GM19324 (cell line): ENCODE results near the gene PTPN4.
"Not testable (repeated sequence)": the region's sequence is repeated elsewhere in the genome, so short reads cannot be mapped to it uniquely, and the experiment has no call there.

Experiments used
- ATAC-seq: cut with Tn5 transposase; IDR thresholded peaks from one replicate; pipeline ENCODE4 v1.9.1; 2021; ENCODE audit warnings: mild to moderate bottlenecking, moderate library complexity; ENCODE audit not compliant: unreplicated experiment, low FRiP score

The PTPN4 gene

GRCh38 chr2:119803101-119803500 is 43.4 kb downstream of the PTPN4 start:
- ATAC-seq, result no peak

- ATAC-seq, result not testable (repeated sequence)
These were observed 44.7 kb downstream of the PTPN4 start for GRCh38 chr2:119804409-119804808.

GRCh38 chr2:119808516-119809147 is 48.9 kb downstream of the PTPN4 start:
- no peak for ATAC-seq

GRCh38 chr2:119809339-119810048 is 49.8 kb downstream of the PTPN4 start:
- ATAC-seq, result no peak

- ATAC-seq, result no peak
These were observed 50.4 kb downstream of the PTPN4 start for GRCh38 chr2:119810049-119810630.

- ATAC-seq, result no peak
These were observed 54.5 kb downstream of the PTPN4 start for GRCh38 chr2:119814216-119814615.

- ATAC-seq, result no peak
These were observed 59.1 kb downstream of the PTPN4 start for GRCh38 chr2:119818792-119819191.

GRCh38 chr2:119819846-119820245 is 60.1 kb downstream of the PTPN4 start:
- ATAC-seq, result no peak

GRCh38 chr2:119820275-119820674 is 60.6 kb downstream of the PTPN4 start:
- no peak for ATAC-seq

- ATAC-seq, result no peak
These were observed 61.5 kb downstream of the PTPN4 start for GRCh38 chr2:119821266-119821665.

- no peak for ATAC-seq
These were observed 64.1 kb downstream of the PTPN4 start for GRCh38 chr2:119823734-119824334.

- ATAC-seq, result no peak
These were observed 66.7 kb downstream of the PTPN4 start for GRCh38 chr2:119826370-119826961.

- no peak for ATAC-seq
These were observed 68.3 kb downstream of the PTPN4 start for GRCh38 chr2:119827866-119828507.

GRCh38 chr2:119836455-119837142 is 76.9 kb downstream of the PTPN4 start:
- no peak for ATAC-seq

- no peak for ATAC-seq
These were observed 77.6 kb downstream of the PTPN4 start for GRCh38 chr2:119837350-119837749.

GRCh38 chr2:119837759-119838158 is 78.0 kb downstream of the PTPN4 start:
- ATAC-seq, result no peak

GRCh38 chr2:119838179-119838578 is 78.5 kb downstream of the PTPN4 start:
- no peak for ATAC-seq

GRCh38 chr2:119841550-119841949 is 81.8 kb downstream of the PTPN4 start:
- no peak for ATAC-seq

GRCh38 chr2:119846021-119846420 is 86.3 kb downstream of the PTPN4 start:
- ATAC-seq, result no peak
